Measurements from ENCODE around the gene DCP1A. TPM values are rescaled to one million over a fixed set of nuclear protein-coding genes. Genes with fewer than 3 reads are reported as not detected.

Gene DCP1A
- total and polyA plus RNA-seq, 2 experiments from 2014 or later, result 19.3 to 32.0 TPM

GRCh38 chr3:53303549-53303948 is 43.8 kb downstream of the DCP1A start (continued):
- TF ChIP-seq ZNF462 (CRISPR knock-in tag; IDR thresholded peaks at IDR 0.05) (no peak), ZNF331 (CRISPR knock-in tag; IDR thresholded peaks at IDR 0.05; ENCODE audit: low read depth) (no peak), POLR2AphosphoS5 (IDR thresholded peaks at IDR 0.05; ENCODE audit: low read depth) (no peak), CREB1 (CRISPR knock-in tag; IDR thresholded peaks at IDR 0.05; ENCODE audit: low read depth) (no peak), ZNF114 (CRISPR knock-in tag; IDR thresholded peaks at IDR 0.05) (no peak), STAT1 (IDR thresholded peaks at IDR 0.05; ENCODE audit: unreplicated experiment) (no peak), NANOG (IDR thresholded peaks at IDR 0.05; ENCODE audit: borderline replicate concordance) (no peak)

- no peak for TF ChIP-seq ETS1 (IDR thresholded peaks at IDR 0.05)
- TF ChIP-seq EZH2 (IDR thresholded peaks at IDR 0.05; ENCODE audit: low read depth, unreplicated experiment), result no peak
- no peak for TF ChIP-seq NANOG (IDR thresholded peaks at IDR 0.05; ENCODE audit: borderline replicate concordance)
- no peak for TF ChIP-seq EZH2phosphoT487 (IDR thresholded peaks at IDR 0.05; ENCODE audit: unreplicated experiment)
- Mint-ChIP-seq H3K9me3 (no peaks in the 10 kb centered on the region), H3K4me3 (no peak overlapping the region), H3K27ac (no peak overlapping the region), H3K4me1 (no peaks in the 10 kb centered on the region), H3K27me3 (ENCODE audit: insufficient read depth, low read depth, poor library complexity) (peaks cover 3% of the 10 kb centered on the region), H3K36me3 (ENCODE audit: low read depth) (peaks cover 22% of the 10 kb centered on the region; the same call in 2 of the 3 replicates)
- ATAC-seq (no peak), DNase-seq (ENCODE audit: low spot score) (no peak)
- Histone ChIP-seq H2AFZ (no peak overlapping the region), H3K27ac (ENCODE audit: low read depth) (no peak overlapping the region), H3K79me2 (replicated peaks; ENCODE audit: insufficient read depth) (no peaks in the 10 kb centered on the region), H3K4me3 (no peak overlapping the region), H3K36me3 (ENCODE audit: insufficient read depth) (peaks cover 22% of the 10 kb centered on the region; the same call in 1 of the 2 replicates), H3F3A (replicated peaks; ENCODE audit: low read depth) (peaks cover 11% of the 10 kb centered on the region; the same call in 1 of the 2 replicates), H3K4me1 (ENCODE audit: insufficient read depth) (no peaks in the 10 kb centered on the region), H4K20me1 (replicated peaks; ENCODE audit: insufficient read depth) (0 out of 2 replicates have a peak, but pooled peaks cover 3% of the 10 kb centered on the region), H3K27me3 (ENCODE audit: insufficient read depth) (no peaks in the 10 kb centered on the region), H3K9me2 (ENCODE audit: insufficient read depth) (no peaks in the 10 kb centered on the region), H3K4me2 (no peak overlapping the region)
Observed at GRCh38 chr3:53300826-53301225, 46.5 kb downstream of the DCP1A start.

All from GM23338 (cell line).